GM23338 (cell line): ENCODE measurements around the gene RPH3AL. TPM values are rescaled to one million over a fixed set of nuclear protein-coding genes. Genes with fewer than 3 reads are reported as not detected.

ENCODE experiments used
- ATAC-seq: fragments of 200-7000 bp; cut with Tn5 transposase; 3 replicates; pipeline ENCODE4 v1.9.1; 2020
- DNase-seq: peaks from one replicate; pipeline ENCODE4 v3.0.0-alpha.2; 2015; ENCODE audit warnings: low spot score
- H2AFZ ChIP-seq: fragments of 200-600 bp; sonication (generic); 2 replicates; pipeline ENCODE4 v1.8.0; 2016; ENCODE audit warnings: antibody characterized with exemption, mild to moderate bottlenecking, moderate library complexity
- H3F3A ChIP-seq: fragments of 200-600 bp; sonication (generic); replicated peaks from 2 replicates; pipeline ENCODE4 v1.8.0; 2017; ENCODE audit warnings: antibody characterized with exemption, mixed run types, low read depth
- H3K27ac ChIP-seq: fragments of 200-600 bp; sonication (generic); 2 replicates; pipeline ENCODE4 v1.6.1; 2016; ENCODE audit warnings: low read depth
- H3K27me3 ChIP-seq: fragments of 200-600 bp; sonication (generic); 2 replicates; pipeline ENCODE4 v1.8.0; 2016; ENCODE audit warnings: mild to moderate bottlenecking, mixed run types, moderate library complexity; ENCODE audit not compliant: insufficient read depth
- H3K36me3 ChIP-seq: fragments of 200-600 bp; sonication (generic); 2 replicates; pipeline ENCODE4 v1.8.0; 2016; ENCODE audit warnings: mild to moderate bottlenecking; ENCODE audit not compliant: insufficient read depth
- H3K4me1 ChIP-seq: fragments of 200-600 bp; sonication (generic); 2 replicates; pipeline ENCODE4 v1.8.0; 2016; ENCODE audit warnings: mild to moderate bottlenecking, moderate library complexity; ENCODE audit not compliant: insufficient read depth
- H3K4me2 ChIP-seq: fragments of 200-600 bp; sonication (generic); 2 replicates; pipeline ENCODE4 v1.7.1; 2017; ENCODE audit warnings: mixed run types
- H3K4me3 ChIP-seq: fragments of 200-600 bp; sonication (generic); 2 replicates; pipeline ENCODE4 v1.6.1; 2016; ENCODE audit warnings: mixed run types
- H3K79me2 ChIP-seq: fragments of 200-600 bp; sonication (generic); replicated peaks from 2 replicates; pipeline ENCODE4 v1.8.0; 2017; ENCODE audit warnings: mild to moderate bottlenecking; ENCODE audit not compliant: insufficient read depth
- H3K9me2 ChIP-seq: fragments of 200-600 bp; sonication (generic); 2 replicates; pipeline ENCODE4 v1.8.0; 2017; ENCODE audit not compliant: insufficient read depth
- H4K20me1 ChIP-seq: fragments of 200-600 bp; sonication (generic); replicated peaks from 2 replicates; pipeline ENCODE4 v1.8.0; 2017; ENCODE audit warnings: mild to moderate bottlenecking; ENCODE audit not compliant: insufficient read depth
- H3K27ac Mint-ChIP-seq: 2 replicates; pipeline ENCODE4 v1.8.0; 2020; ENCODE audit warnings: inconsistent platforms, mild to moderate bottlenecking, moderate library complexity, mixed read lengths
- H3K27me3 Mint-ChIP-seq: 3 replicates; pipeline ENCODE4 v1.8.0; 2022; ENCODE audit warnings: low read depth, mild to moderate bottlenecking, moderate library complexity, mixed read lengths, inconsistent platforms; ENCODE audit not compliant: insufficient read depth, poor library complexity
- H3K36me3 Mint-ChIP-seq: 3 replicates; pipeline ENCODE4 v1.8.0; 2021; ENCODE audit warnings: low read depth, mild to moderate bottlenecking, inconsistent platforms, moderate library complexity, mixed read lengths
- H3K4me1 Mint-ChIP-seq: 3 replicates; pipeline ENCODE4 v1.8.0; 2020; ENCODE audit warnings: mild to moderate bottlenecking, inconsistent platforms, mixed read lengths
- H3K4me3 Mint-ChIP-seq: 3 replicates; pipeline ENCODE4 v1.8.0; 2021; ENCODE audit warnings: moderate library complexity, mild to moderate bottlenecking, inconsistent platforms, mixed read lengths
- H3K9me3 Mint-ChIP-seq: 3 replicates; pipeline ENCODE4 v1.8.0; 2020; ENCODE audit warnings: moderate library complexity, mild to moderate bottlenecking, inconsistent platforms, mixed read lengths
- CREB1 ChIP-seq: fragments of 250-450 bp; sonication (Bioruptor Pico); IDR thresholded peaks from 2 replicates; pipeline ENCODE4 v1.5.0; 2020; ENCODE audit warnings: low read depth, mild to moderate bottlenecking, moderate library complexity
- EZH2 ChIP-seq: fragments of 200-600 bp; sonication (generic); IDR thresholded peaks from one replicate; pipeline ENCODE4 v1.8.0; 2017; ENCODE audit warnings: antibody characterized with exemption, mild to moderate bottlenecking, low read depth; ENCODE audit not compliant: unreplicated experiment
- EZH2phosphoT487 ChIP-seq: fragments of 200-600 bp; sonication (generic); IDR thresholded peaks from one replicate; pipeline ENCODE4 v1.8.1; 2018; ENCODE audit warnings: antibody characterized with exemption; ENCODE audit not compliant: unreplicated experiment
- JUNB ChIP-seq: IDR thresholded peaks from one replicate; pipeline ENCODE4 v1.6.1; 2016; ENCODE audit warnings: antibody characterized with exemption; ENCODE audit not compliant: unreplicated experiment
- NANOG ChIP-seq: IDR thresholded peaks from 2 replicates; pipeline ENCODE4 v1.6.1; 2016; ENCODE audit warnings: antibody characterized with exemption, borderline replicate concordance
- POLR2AphosphoS5 ChIP-seq: IDR thresholded peaks from 2 replicates; pipeline ENCODE4 v1.6.1; 2016; ENCODE audit warnings: antibody characterized with exemption, low read depth
- STAT1 ChIP-seq: IDR thresholded peaks from one replicate; pipeline ENCODE4 v1.6.1; 2016; ENCODE audit warnings: antibody characterized with exemption; ENCODE audit not compliant: unreplicated experiment
- ZNF114 ChIP-seq: fragments of 250-450 bp; sonication (Bioruptor Pico); IDR thresholded peaks from 2 replicates; pipeline ENCODE4 v1.5.0; 2020; ENCODE audit warnings: mild to moderate bottlenecking, moderate library complexity
- ZNF331 ChIP-seq: fragments of 250-450 bp; sonication (Bioruptor Pico); IDR thresholded peaks from 2 replicates; pipeline ENCODE4 v1.5.0; 2020; ENCODE audit warnings: low read depth, mild to moderate bottlenecking, moderate library complexity
- ZNF462 ChIP-seq: fragments of 250-450 bp; sonication (Bioruptor Pico); IDR thresholded peaks from 2 replicates; pipeline ENCODE4 v1.5.0; 2020; ENCODE audit warnings: mild to moderate bottlenecking, moderate library complexity
- polyA plus RNA-seq: library from polyadenylated mRNA; unstranded; fragments of >200 nt; fragmentation: Nextera tagmentation; extraction: Ambion mirVana; gene quantifications from 2 replicates; pipeline ENCODE4 v1.2.1, GENCODE V29; 2016
- total RNA-seq: library from RNA; depleted of rRNA; stranded (reverse); fragments of >200 nt; shearing (Covaris generic); gene quantifications from 2 replicates; pipeline ENCODE4 v1.2.3, GENCODE V29; 2014
- TF ChIP-seq, protein P1 (sequence below): IDR thresholded peaks from one replicate; pipeline ENCODE4 v1.6.1; 2018; ENCODE audit warnings: antibody characterized with exemption; ENCODE audit not compliant: unreplicated experiment
- TF ChIP-seq, protein P2 (sequence below), 2 experiments: fragments of 200-600 bp in 1 of 2; sonication (generic) in 1 of 2; conservative IDR thresholded peaks; 2 replicates each; pipeline versions ENCODE4 v1.5.1 to v1.6.1; 2016 to 2017; ENCODE audit warnings: antibody characterized with exemption in 2 of 2, low read depth in 2 of 2, mild to moderate bottlenecking in 2 of 2, moderate library complexity in 1 of 2
- TF ChIP-seq, protein P3 (sequence below): IDR thresholded peaks from 2 replicates; pipeline ENCODE4 v1.6.1; 2016; ENCODE audit warnings: antibody characterized with exemption

RPH3AL gene
- total and polyA plus RNA-seq, 2 experiments from 2014 or later: 2.7 to 6.3 TPM

GRCh38 chr17:382644-383533, 30.3 kb upstream of the RPH3AL start:
- TF ChIP-seq JUNB: no peak
- no peak for TF ChIP-seq ZNF331 (CRISPR knock-in tag)
- TF ChIP-seq, protein P1, sequence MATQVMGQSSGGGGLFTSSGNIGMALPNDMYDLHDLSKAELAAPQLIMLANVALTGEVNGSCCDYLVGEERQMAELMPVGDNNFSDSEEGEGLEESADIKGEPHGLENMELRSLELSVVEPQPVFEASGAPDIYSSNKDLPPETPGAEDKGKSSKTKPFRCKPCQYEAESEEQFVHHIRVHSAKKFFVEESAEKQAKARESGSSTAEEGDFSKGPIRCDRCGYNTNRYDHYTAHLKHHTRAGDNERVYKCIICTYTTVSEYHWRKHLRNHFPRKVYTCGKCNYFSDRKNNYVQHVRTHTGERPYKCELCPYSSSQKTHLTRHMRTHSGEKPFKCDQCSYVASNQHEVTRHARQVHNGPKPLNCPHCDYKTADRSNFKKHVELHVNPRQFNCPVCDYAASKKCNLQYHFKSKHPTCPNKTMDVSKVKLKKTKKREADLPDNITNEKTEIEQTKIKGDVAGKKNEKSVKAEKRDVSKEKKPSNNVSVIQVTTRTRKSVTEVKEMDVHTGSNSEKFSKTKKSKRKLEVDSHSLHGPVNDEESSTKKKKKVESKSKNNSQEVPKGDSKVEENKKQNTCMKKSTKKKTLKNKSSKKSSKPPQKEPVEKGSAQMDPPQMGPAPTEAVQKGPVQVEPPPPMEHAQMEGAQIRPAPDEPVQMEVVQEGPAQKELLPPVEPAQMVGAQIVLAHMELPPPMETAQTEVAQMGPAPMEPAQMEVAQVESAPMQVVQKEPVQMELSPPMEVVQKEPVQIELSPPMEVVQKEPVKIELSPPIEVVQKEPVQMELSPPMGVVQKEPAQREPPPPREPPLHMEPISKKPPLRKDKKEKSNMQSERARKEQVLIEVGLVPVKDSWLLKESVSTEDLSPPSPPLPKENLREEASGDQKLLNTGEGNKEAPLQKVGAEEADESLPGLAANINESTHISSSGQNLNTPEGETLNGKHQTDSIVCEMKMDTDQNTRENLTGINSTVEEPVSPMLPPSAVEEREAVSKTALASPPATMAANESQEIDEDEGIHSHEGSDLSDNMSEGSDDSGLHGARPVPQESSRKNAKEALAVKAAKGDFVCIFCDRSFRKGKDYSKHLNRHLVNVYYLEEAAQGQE: no peak
- no peak for TF ChIP-seq EZH2phosphoT487
- TF ChIP-seq POLR2AphosphoS5: no peak
- TF ChIP-seq STAT1: no peak
- TF ChIP-seq ZNF462 (CRISPR knock-in tag): no peak
- TF ChIP-seq EZH2: no peak
- no peak for TF ChIP-seq ZNF114
- TF ChIP-seq, protein P2, sequence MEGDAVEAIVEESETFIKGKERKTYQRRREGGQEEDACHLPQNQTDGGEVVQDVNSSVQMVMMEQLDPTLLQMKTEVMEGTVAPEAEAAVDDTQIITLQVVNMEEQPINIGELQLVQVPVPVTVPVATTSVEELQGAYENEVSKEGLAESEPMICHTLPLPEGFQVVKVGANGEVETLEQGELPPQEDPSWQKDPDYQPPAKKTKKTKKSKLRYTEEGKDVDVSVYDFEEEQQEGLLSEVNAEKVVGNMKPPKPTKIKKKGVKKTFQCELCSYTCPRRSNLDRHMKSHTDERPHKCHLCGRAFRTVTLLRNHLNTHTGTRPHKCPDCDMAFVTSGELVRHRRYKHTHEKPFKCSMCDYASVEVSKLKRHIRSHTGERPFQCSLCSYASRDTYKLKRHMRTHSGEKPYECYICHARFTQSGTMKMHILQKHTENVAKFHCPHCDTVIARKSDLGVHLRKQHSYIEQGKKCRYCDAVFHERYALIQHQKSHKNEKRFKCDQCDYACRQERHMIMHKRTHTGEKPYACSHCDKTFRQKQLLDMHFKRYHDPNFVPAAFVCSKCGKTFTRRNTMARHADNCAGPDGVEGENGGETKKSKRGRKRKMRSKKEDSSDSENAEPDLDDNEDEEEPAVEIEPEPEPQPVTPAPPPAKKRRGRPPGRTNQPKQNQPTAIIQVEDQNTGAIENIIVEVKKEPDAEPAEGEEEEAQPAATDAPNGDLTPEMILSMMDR (conservative IDR thresholded peaks at IDR 0.05; ENCODE audit: low read depth in 2 of 2): no peak
- TF ChIP-seq, protein P3, sequence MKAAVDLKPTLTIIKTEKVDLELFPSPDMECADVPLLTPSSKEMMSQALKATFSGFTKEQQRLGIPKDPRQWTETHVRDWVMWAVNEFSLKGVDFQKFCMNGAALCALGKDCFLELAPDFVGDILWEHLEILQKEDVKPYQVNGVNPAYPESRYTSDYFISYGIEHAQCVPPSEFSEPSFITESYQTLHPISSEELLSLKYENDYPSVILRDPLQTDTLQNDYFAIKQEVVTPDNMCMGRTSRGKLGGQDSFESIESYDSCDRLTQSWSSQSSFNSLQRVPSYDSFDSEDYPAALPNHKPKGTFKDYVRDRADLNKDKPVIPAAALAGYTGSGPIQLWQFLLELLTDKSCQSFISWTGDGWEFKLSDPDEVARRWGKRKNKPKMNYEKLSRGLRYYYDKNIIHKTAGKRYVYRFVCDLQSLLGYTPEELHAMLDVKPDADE: no peak
- TF ChIP-seq NANOG: no peak
- TF ChIP-seq CREB1: no peak
- peak overlapping the region; percentile 67 for H3K4me2 ChIP-seq
- no peaks in the 10 kb centered on the region for H3K9me2 ChIP-seq
- no peak overlapping the region for H3K27ac ChIP-seq
- H4K20me1 ChIP-seq: no peaks in the 10 kb centered on the region
- peaks cover 40% of the 10 kb centered on the region for H3K27me3 ChIP-seq
- peak overlapping the region; percentile 31; the same call in 1 of the 2 replicates for H3K4me3 ChIP-seq
- no peak overlapping the region for H3K27ac Mint-ChIP-seq
- ATAC-seq: no peak
- no peak overlapping the region for H2AFZ ChIP-seq
- H3K27me3 Mint-ChIP-seq: peaks cover 36% of the 10 kb centered on the region
- H3K4me1 ChIP-seq: peaks cover 32% of the 10 kb centered on the region
- peaks cover 39% of the 10 kb centered on the region for H3K4me1 Mint-ChIP-seq
- peaks cover 13% of the 10 kb centered on the region for H3K9me3 Mint-ChIP-seq
- DNase-seq: peak; percentile 92
- no peaks in the 10 kb centered on the region for H3K79me2 ChIP-seq
- peak overlapping the region; percentile 51; the same call in 1 of the 3 replicates for H3K4me3 Mint-ChIP-seq
- peaks cover 9% of the 10 kb centered on the region; the same call in 1 of the 2 replicates for H3F3A ChIP-seq
- no peaks in the 10 kb centered on the region for H3K36me3 ChIP-seq
- H3K36me3 Mint-ChIP-seq: peaks cover 4% of the 10 kb centered on the region; the same call in 2 of the 3 replicates
